ENCODE measurements around the gene MTARC1. TPM values are rescaled to one million over a fixed set of nuclear protein-coding genes. Genes with fewer than 3 reads are reported as not detected.

The MTARC1 gene
- total and polyA plus RNA-seq, 7 donors = 1.7 to 6.4 (median 3.4) TPM

GRCh38 chr1:220764757-220765156 lies 22.0 kb upstream of the MTARC1 start:
- intact Hi-C loops (cut with DNase I) = no loop called here
- TF ChIP-seq, protein P1, sequence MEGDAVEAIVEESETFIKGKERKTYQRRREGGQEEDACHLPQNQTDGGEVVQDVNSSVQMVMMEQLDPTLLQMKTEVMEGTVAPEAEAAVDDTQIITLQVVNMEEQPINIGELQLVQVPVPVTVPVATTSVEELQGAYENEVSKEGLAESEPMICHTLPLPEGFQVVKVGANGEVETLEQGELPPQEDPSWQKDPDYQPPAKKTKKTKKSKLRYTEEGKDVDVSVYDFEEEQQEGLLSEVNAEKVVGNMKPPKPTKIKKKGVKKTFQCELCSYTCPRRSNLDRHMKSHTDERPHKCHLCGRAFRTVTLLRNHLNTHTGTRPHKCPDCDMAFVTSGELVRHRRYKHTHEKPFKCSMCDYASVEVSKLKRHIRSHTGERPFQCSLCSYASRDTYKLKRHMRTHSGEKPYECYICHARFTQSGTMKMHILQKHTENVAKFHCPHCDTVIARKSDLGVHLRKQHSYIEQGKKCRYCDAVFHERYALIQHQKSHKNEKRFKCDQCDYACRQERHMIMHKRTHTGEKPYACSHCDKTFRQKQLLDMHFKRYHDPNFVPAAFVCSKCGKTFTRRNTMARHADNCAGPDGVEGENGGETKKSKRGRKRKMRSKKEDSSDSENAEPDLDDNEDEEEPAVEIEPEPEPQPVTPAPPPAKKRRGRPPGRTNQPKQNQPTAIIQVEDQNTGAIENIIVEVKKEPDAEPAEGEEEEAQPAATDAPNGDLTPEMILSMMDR (IDR thresholded peaks at IDR 0.05) = no peak
- Histone ChIP-seq H3K27me3 (ENCODE audit: insufficient read depth in 3 of 3, low read length in 2 of 3) (no peaks in the 10 kb centered on the region), H3K27ac (no peak overlapping the region), H3K36me3 (ENCODE audit: insufficient read depth in 1 of 2, low read depth in 1 of 2) (peaks cover 3 to 57% of the 10 kb centered on the region in 2 donors), H3K4me3 (no peak overlapping the region), H3K4me1 (peaks cover 7% of the 10 kb centered on the region), H3K9me3 (no peaks in the 10 kb centered on the region)
- no peak for ATAC-seq
- WGBS, 3 donors = 95 to 98% (median 96%) methylated on average over 3 of the region's 3 CpGs
- no peak for DNase-seq

- WGBS, 3 donors = 46 to 62% (median 49%) methylated on average over 8 of the region's 8 CpGs
- H3K27me3 ChIP-seq (ENCODE audit: insufficient read depth in 3 of 3, low read length in 2 of 3) = no peaks in the 10 kb centered on the region
- no peak for DNase-seq
- no peak overlapping the region for H3K4me3 ChIP-seq
- intact Hi-C loops (cut with DNase I) = no loop called here
- no peak overlapping the region for H3K27ac ChIP-seq
- peaks cover 7% of the 10 kb centered on the region for H3K4me1 ChIP-seq
- TF ChIP-seq, protein P1 (IDR thresholded peaks at IDR 0.05) = no peak
- H3K9me3 ChIP-seq = no peaks in the 10 kb centered on the region
- ATAC-seq = peak in 2 of 4 donors; percentile 40 to 68
- H3K36me3 ChIP-seq (ENCODE audit: insufficient read depth in 1 of 2, low read depth in 1 of 2) = peaks cover 0 to 67% of the 10 kb centered on the region in 2 donors
These were observed 19.2 kb upstream of the MTARC1 start for GRCh38 chr1:220767312-220768125.

DNA sequence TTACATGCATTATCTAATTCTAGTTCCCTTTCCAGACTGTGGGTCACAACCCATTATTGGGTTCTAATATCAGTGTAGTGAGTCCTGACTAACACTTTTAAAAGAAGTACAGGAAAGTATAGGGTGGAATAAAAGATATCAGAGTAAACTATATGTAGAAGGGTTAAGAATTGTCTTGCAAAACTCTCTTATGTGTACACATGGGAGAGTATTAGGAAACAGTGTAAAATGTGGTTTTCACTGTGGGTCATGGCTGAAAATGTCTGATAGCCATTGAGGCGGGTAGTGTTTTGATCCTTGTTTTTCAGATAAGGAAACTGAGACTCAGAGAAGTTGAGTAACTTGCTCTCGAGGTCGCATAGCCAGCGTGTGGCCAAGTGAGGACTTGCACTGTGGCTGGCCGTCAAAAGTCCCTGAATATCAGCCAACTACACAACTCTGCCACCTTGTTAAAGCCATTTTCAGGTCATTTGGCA lies 18.5 kb upstream of the MTARC1 start:
- Histone ChIP-seq H3K4me1 (peaks cover 7% of the 10 kb centered on the region), H3K9me3 (no peaks in the 10 kb centered on the region), H3K4me3 (no peak overlapping the region), H3K27ac (no peak overlapping the region), H3K27me3 (ENCODE audit: insufficient read depth in 3 of 3, low read length in 2 of 3) (no peaks in the 10 kb centered on the region), H3K36me3 (ENCODE audit: insufficient read depth in 1 of 2, low read depth in 1 of 2) (peaks cover 0 to 61% of the 10 kb centered on the region in 2 donors)
- 45 to 76% (median 47%) methylated on average over 5 of the region's 5 CpGs for WGBS, 3 donors
- TF ChIP-seq, protein P1 (IDR thresholded peaks at IDR 0.05) = no peak
- intact Hi-C loops (cut with DNase I) = no loop called here
- no peak for DNase-seq
- ATAC-seq = peak in 1 of 4 donors; percentile 53

DNA sequence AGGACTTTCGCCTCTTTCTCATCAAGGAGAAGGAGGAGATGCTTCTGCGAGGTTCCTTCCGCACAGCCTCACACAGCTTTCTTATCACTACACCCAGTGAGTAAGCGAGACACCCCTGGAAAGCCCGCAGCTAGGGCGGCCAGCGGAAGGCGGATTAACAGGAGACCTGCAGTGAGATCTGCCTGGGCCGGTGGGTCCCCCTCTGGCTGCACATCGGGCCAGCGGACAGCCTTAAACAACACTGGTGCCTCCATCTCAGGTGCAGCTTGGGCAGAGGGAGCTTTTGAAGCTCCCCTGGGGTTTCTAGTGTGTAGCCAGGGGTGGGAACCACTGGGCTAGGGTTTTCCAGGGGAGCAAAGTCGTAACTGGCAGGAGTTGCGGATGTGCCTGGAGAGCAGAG lies 17.5 kb upstream of the MTARC1 start:
- intact Hi-C loops (cut with DNase I) = no loop called here
- ATAC-seq (no peak), DNase-seq (no peak)
- TF ChIP-seq, protein P1 (IDR thresholded peaks at IDR 0.05) = no peak
- Histone ChIP-seq H3K4me3 (no peak overlapping the region), H3K27me3 (ENCODE audit: insufficient read depth in 3 of 3, low read length in 2 of 3) (no peaks in the 10 kb centered on the region), H3K9me3 (no peaks in the 10 kb centered on the region), H3K36me3 (ENCODE audit: insufficient read depth in 1 of 2, low read depth in 1 of 2) (peaks cover 0 to 52% of the 10 kb centered on the region in 2 donors), H3K27ac (no peak overlapping the region), H3K4me1 (peaks cover 7% of the 10 kb centered on the region)
- 96 to 98% (median 96%) methylated on average over 13 of the region's 13 CpGs for WGBS, 3 donors
